ENCODE results near the gene SLC12A4. TPM values are rescaled to one million over a fixed set of nuclear protein-coding genes. Genes with fewer than 3 reads are reported as not detected.

Gene SLC12A4
- total and polyA plus RNA-seq, 4 donors, result 32.9 to 103 (median 65.9) TPM

- H3K27me3 ChIP-seq (ENCODE audit: control insufficient read depth in 3 of 3, insufficient read depth in 3 of 3, low read length in 2 of 3), result no peaks in the 10 kb centered on the region
Observed at GRCh38 chr16:67936880-67937605, 31.4 kb downstream of the SLC12A4 start.

GRCh38 chr16:67936124-67936879 is 32.1 kb downstream of the SLC12A4 start, which contains the start of gene PSMB10:
Gene PSMB10 (minus strand): TSS chr16:67936850. CDS start chr16:67936749, 101 bp downstream.
- Histone ChIP-seq H3K9ac (ENCODE audit: insufficient read depth in 1 of 2, low read length in 2 of 2) (peak within 1 kb of the TSS; percentile 77 to 83), H3K27me3 (ENCODE audit: control insufficient read depth in 3 of 3, insufficient read depth in 3 of 3, low read length in 2 of 3) (no peaks in the 10 kb centered on the region), H3K36me3 (ENCODE audit: control insufficient read depth in 4 of 4, insufficient read depth in 4 of 4, low read length in 4 of 4) (peaks cover 0 to 32% (median 10%) of the 10 kb centered on the region in 4 donors), H3K27ac (ENCODE audit: low read depth in 1 of 2, low read length in 1 of 2) (peak within 1 kb of the TSS; percentile 94), H3K9me3 (ENCODE audit: control insufficient read depth in 4 of 4, insufficient read depth in 3 of 4, low read length in 3 of 4) (no peaks in the 10 kb centered on the region), H3K4me1 (ENCODE audit: control insufficient read depth in 5 of 5, insufficient read depth in 5 of 5, low read length in 5 of 5) (peaks cover 0 to 23% (median 5%) of the 10 kb centered on the region in 5 donors), H3K4me3 (peak within 1 kb of the TSS; percentile 89)
- DNase-seq (peak in 2 of 3 donors; percentile 59 to 73), ATAC-seq (ENCODE audit: insufficient read depth, low FRiP score) (peak; percentile 44)
- WGBS, 2 donors, result 0% methylated on average over 52 to 54 of the region's 54 CpGs
- no peak for TF ChIP-seq CTCF (IDR thresholded peaks at IDR 0.05; ENCODE audit: control extremely low read depth, extremely low read depth)

More at GRCh38 chr16:67936880-67937605, 31.4 kb downstream of the SLC12A4 start:
- DNase-seq (peak in 1 of 3 donors; percentile 73), ATAC-seq (ENCODE audit: insufficient read depth, low FRiP score) (no peak)
- Histone ChIP-seq H3K9me3 (ENCODE audit: control insufficient read depth in 4 of 4, insufficient read depth in 3 of 4, low read length in 3 of 4) (no peaks in the 10 kb centered on the region), H3K4me3 (no peak overlapping the region), H3K36me3 (ENCODE audit: control insufficient read depth in 4 of 4, insufficient read depth in 4 of 4, low read length in 4 of 4) (peaks cover 0 to 38% (median 10%) of the 10 kb centered on the region in 4 donors), H3K9ac (ENCODE audit: insufficient read depth in 1 of 2, low read length in 2 of 2) (peak overlapping the region; percentile 73 to 77), H3K4me1 (ENCODE audit: control insufficient read depth in 5 of 5, insufficient read depth in 5 of 5, low read length in 5 of 5) (peaks cover 0 to 23% (median 5%) of the 10 kb centered on the region in 5 donors), H3K27ac (ENCODE audit: low read depth in 1 of 2, low read length in 1 of 2) (peak overlapping the region; percentile 94)
- 45 to 48% methylated on average over 6 of the region's 6 CpGs for WGBS, 2 donors
- no peak for TF ChIP-seq CTCF (IDR thresholded peaks at IDR 0.05; ENCODE audit: control extremely low read depth, extremely low read depth)

GRCh38 chr16:67935402-67936123 is 32.9 kb downstream of the SLC12A4 start:
- peak overlapping the region; percentile 89 for H3K4me3 ChIP-seq
- no peaks in the 10 kb centered on the region for H3K27me3 ChIP-seq (ENCODE audit: control insufficient read depth in 3 of 3, insufficient read depth in 3 of 3, low read length in 2 of 3)
- no peaks in the 10 kb centered on the region for H3K9me3 ChIP-seq (ENCODE audit: control insufficient read depth in 4 of 4, insufficient read depth in 3 of 4, low read length in 3 of 4)
- peak overlapping the region; percentile 77 to 83 for H3K9ac ChIP-seq (ENCODE audit: insufficient read depth in 1 of 2, low read length in 2 of 2)
- 5 to 15% methylated on average over 51 to 55 of the region's 55 CpGs for WGBS, 2 donors
- TF ChIP-seq CTCF (IDR thresholded peaks at IDR 0.05; ENCODE audit: control extremely low read depth, extremely low read depth), result no peak
- ATAC-seq (ENCODE audit: insufficient read depth, low FRiP score), result peak; percentile 94
- DNase-seq, result peak; percentile 94 to 97 (median 96)
- peaks cover 0 to 23% (median 5%) of the 10 kb centered on the region in 5 donors for H3K4me1 ChIP-seq (ENCODE audit: control insufficient read depth in 5 of 5, insufficient read depth in 5 of 5, low read length in 5 of 5)
- peak overlapping the region; percentile 94 for H3K27ac ChIP-seq (ENCODE audit: low read depth in 1 of 2, low read length in 1 of 2)
- H3K36me3 ChIP-seq (ENCODE audit: control insufficient read depth in 4 of 4, insufficient read depth in 4 of 4, low read length in 4 of 4), result peaks cover 0 to 39% (median 10%) of the 10 kb centered on the region in 4 donors

Data from lung (tissue), 12 donors.